K562 (cell line): ENCODE data around the gene EYA3.

Source experiments
- C11orf30 ChIP-seq: fragments of 450-650 bp; IDR thresholded peaks from 2 replicates; pipeline ENCODE4 v1.6.1; 2016; ENCODE audit warnings: low read depth, mild to moderate bottlenecking
- EP300 ChIP-seq: IDR thresholded peaks from 2 replicates; pipeline ENCODE4 v1.6.1; 2012; ENCODE audit warnings: low read length, improper control_type of control experiment
- PHF8 ChIP-seq: fragments of 200-600 bp; sonication (generic); IDR thresholded peaks from 2 replicates; pipeline ENCODE4 v1.6.1; 2012; ENCODE audit warnings: mixed run types, mild to moderate bottlenecking, inconsistent platforms, low read length, moderate library complexity, borderline replicate concordance
- POLR2AphosphoS5 ChIP-seq: IDR thresholded peaks from 2 replicates; pipeline ENCODE4 v1.6.1; 2011; ENCODE audit warnings: mild to moderate bottlenecking, low read depth, low read length, moderate library complexity; ENCODE audit not compliant: control insufficient read depth, insufficient read depth
- ZBTB7A ChIP-seq: IDR thresholded peaks from 2 replicates; pipeline ENCODE4 v1.6.1; 2011; ENCODE audit warnings: low read depth, mild to moderate bottlenecking, low read length, moderate library complexity, borderline replicate concordance; ENCODE audit not compliant: control insufficient read depth

GRCh38 chr1:28112388-28113241 lies 24.2 kb upstream of the EYA3 start:
- TF ChIP-seq C11orf30 = no peak
- no peak; the same call in 1 of the 2 replicates for TF ChIP-seq EP300
- no peak for TF ChIP-seq POLR2AphosphoS5
- TF ChIP-seq ZBTB7A = no peak
- TF ChIP-seq PHF8 = no peak
